Activated CD8-positive, alpha-beta memory T cell treated with anti-CD3 and anti-CD28 coated beads for 24 hours (primary cell): ENCODE measurements around the gene SLC30A4.

Experiments used
- DNase-seq: peaks from one replicate; pipeline ENCODE4 v3.0.0-alpha.2; 2020

The SLC30A4 gene

GRCh38 chr15:45449916-45450867 is 72.4 kb downstream of the SLC30A4 start:
- DNase-seq = no peak

- DNase-seq = no peak
Observed at GRCh38 chr15:45449395-45449794, 73.2 kb downstream of the SLC30A4 start.

GRCh38 chr15:45448066-45448915 is 74.3 kb downstream of the SLC30A4 start:
- no peak for DNase-seq

GRCh38 chr15:45443645-45444044 is 78.9 kb downstream of the SLC30A4 start:
- DNase-seq = no peak

GRCh38 chr15:45442507-45443135 is 79.9 kb downstream of the SLC30A4 start:
- DNase-seq = no peak

GRCh38 chr15:45441686-45442085 is 80.9 kb downstream of the SLC30A4 start:
- no peak for DNase-seq

GRCh38 chr15:45441036-45441435 is 81.5 kb downstream of the SLC30A4 start:
- DNase-seq = no peak

GRCh38 chr15:45439521-45440260 is 82.9 kb downstream of the SLC30A4 start:
- DNase-seq = no peak

GRCh38 chr15:45435124-45435903 is 87.2 kb downstream of the SLC30A4 start:
- DNase-seq = no peak

GRCh38 chr15:45434078-45434567 is 88.4 kb downstream of the SLC30A4 start:
- no peak for DNase-seq

GRCh38 chr15:45431511-45431910 is 91.0 kb downstream of the SLC30A4 start:
- DNase-seq = no peak

GRCh38 chr15:45429941-45430792 is 92.4 kb downstream of the SLC30A4 start:
- DNase-seq = peak; percentile 97
